Pancreas (tissue), 10 donors: Measurements from ENCODE around the gene KCNJ9. TPM values are rescaled to one million over a fixed set of nuclear protein-coding genes. Genes with fewer than 3 reads are reported as not detected.
"Not testable (repeated sequence)": the region's sequence is repeated elsewhere in the genome, so short reads cannot be mapped to it uniquely, and the experiment has no call there.

Experiments
- ATAC-seq, 4 donors: fragments of 200-7000 bp; cut with Tn5 transposase; one replicate each; pipeline versions ENCODE4 v1.8.0 to v1.9.1; 2020; ENCODE audit warnings: mild to moderate bottlenecking in 4 of 4, moderate library complexity in 4 of 4
- DNase-seq, 6 donors: peaks; one replicate each; pipeline ENCODE4 v3.0.0-alpha.2; 2020
- FAIRE-seq: peaks from 2 replicates; lab custom pipeline; 2012; peaks lifted over from hg19 to GRCh38; lab: Jason Lieb, UNC
- H3K27ac ChIP-seq, 4 donors: fragments of 200-600 bp; sonication (generic); 1 replicate in 3 of 4; 2 replicates in 1 of 4; pipeline versions ENCODE4 v1.5.0 to v1.8.0; 2020
- H3K27me3 ChIP-seq, 4 donors: fragments of 200-600 bp; one replicate each; pipeline ENCODE4 v1.8.0; 2021
- H3K36me3 ChIP-seq, 3 donors: fragments of 200-600 bp; sonication (generic) in 1 of 3; one replicate each; pipeline versions ENCODE4 v1.5.0 to v1.8.0; 2020 to 2021
- H3K4me1 ChIP-seq, 3 donors: fragments of 200-600 bp; one replicate each; pipeline ENCODE4 v1.8.0; 2021
- H3K4me3 ChIP-seq, 4 donors: fragments of 200-600 bp; sonication (generic) in 2 of 4; one replicate each; pipeline versions ENCODE4 v1.5.0 to v1.8.0; 2020 to 2021
- H3K9me3 ChIP-seq, 4 donors: fragments of 200-600 bp; one replicate each; pipeline ENCODE4 v1.8.0; 2021
- WGBS, 2 donors: extraction: QIAGEN DNeasy Blood & Tissue Kit; methylation state at CpG; one replicate each; pipeline ENCODE4 v1.1.7; 2013; 5-methylcytosine and 5-hydroxymethylcytosine counted together
- intact Hi-C, 3 donors: fragments of 100-400 bp; cut with DNase I; formaldehyde crosslinking; loops; one replicate each; pipeline versions ENCODE4 v1.11.1 to v1.14.2; 2022
- polyA plus RNA-seq, 2 donors: library from polyadenylated mRNA; stranded (reverse); fragments of 200-250 nt; gene quantifications; one replicate each; pipeline ENCODE4 v1.2.3, GENCODE V29; 2013
- total RNA-seq, 6 donors: library from RNA; stranded (reverse); fragmentation: NEBNext Ultra II Directional in 4 of 6; extraction: Animal tissue kit (Norgen Biotek cat#: 25700) in 4 of 6; gene quantifications; one replicate each; pipeline versions ENCODE4 v1.2.1 to v1.2.4, GENCODE V29; 2021 to 2023
- TF ChIP-seq, protein P1 (sequence below), 4 donors: fragments of 200-600 bp; sonication (generic) in 3 of 4; IDR thresholded peaks; one replicate each; pipeline versions ENCODE4 v1.5.0 to v1.8.0; 2021; ENCODE audit warnings: antibody characterized with exemption in 4 of 4
- donor health status: healthy with polysubstance abuse.
- donor health status: DM: no; HTN: no; CAD: no; lungs with moderate emphysema.
- donor health status: DM: no; HTN: no; CAD: no.
- donor health status: control.
- donor health status: control.
- donor health status: Bipolar disorder and iron deficiency.
- donor health status: DM: yes; HTN: yes; CAD: no.
- donor health status: DM: no; HTN: no; CAD: no.
- donor health status: DM: no; HTN: no; CAD: no.
- donor health status: DM: yes; HTN: yes; CAD: no.

Gene KCNJ9
- total and polyA plus RNA-seq, 8 donors = 0.02 to 0.04 TPM; not detected in 6

DNA sequence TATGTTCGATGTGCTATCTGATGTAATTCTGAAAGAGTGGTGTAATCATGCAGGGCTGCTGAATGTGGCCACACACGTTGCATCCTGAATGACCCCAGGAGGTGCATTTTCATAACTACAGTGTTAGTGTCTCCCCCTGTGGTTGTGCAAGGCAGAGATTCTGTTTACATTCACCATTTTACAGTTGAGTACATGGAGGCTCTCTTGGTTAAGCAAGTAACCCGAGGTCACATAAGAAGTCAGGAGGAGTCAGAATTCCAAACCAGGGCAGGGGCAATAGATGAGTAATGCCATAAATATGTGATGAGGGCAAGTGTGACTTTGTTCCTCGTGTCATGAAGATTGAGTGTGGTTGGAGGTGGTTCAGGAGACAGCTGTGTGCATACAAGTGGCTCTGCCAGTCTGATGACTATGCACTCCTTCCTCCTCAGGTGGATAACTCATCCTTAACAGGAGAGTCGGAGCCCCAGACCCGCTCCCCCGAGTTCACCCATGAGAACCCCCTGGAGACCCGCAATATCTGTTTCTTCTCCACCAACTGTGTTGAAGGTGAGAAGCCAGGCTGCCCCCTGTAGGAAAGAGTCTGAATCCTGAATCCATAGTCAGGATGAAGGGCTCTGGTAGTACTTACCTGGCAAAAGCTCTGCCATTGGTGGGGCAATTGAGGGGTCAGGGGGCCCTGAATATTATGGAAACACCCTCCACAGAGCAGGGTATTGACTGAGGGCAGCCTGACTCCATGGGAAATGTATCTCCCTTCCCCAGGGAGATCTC is 43.6 kb downstream of the KCNJ9 start:
- Histone ChIP-seq H3K4me1 (no peaks in the 10 kb centered on the region), H3K4me3 (no peak overlapping the region), H3K36me3 (no peaks in the 10 kb centered on the region), H3K27ac (no peak overlapping the region), H3K27me3 (no peaks in the 10 kb centered on the region), H3K9me3 (no peaks in the 10 kb centered on the region)
- 58 to 64% methylated on average over 8 of the region's 8 CpGs for WGBS, 2 donors
- DNase-seq (peak in 1 of 6 donors; percentile 6), ATAC-seq (peak; percentile 60 to 88 (median 73)), FAIRE-seq (no peak)
- TF ChIP-seq, protein P1, sequence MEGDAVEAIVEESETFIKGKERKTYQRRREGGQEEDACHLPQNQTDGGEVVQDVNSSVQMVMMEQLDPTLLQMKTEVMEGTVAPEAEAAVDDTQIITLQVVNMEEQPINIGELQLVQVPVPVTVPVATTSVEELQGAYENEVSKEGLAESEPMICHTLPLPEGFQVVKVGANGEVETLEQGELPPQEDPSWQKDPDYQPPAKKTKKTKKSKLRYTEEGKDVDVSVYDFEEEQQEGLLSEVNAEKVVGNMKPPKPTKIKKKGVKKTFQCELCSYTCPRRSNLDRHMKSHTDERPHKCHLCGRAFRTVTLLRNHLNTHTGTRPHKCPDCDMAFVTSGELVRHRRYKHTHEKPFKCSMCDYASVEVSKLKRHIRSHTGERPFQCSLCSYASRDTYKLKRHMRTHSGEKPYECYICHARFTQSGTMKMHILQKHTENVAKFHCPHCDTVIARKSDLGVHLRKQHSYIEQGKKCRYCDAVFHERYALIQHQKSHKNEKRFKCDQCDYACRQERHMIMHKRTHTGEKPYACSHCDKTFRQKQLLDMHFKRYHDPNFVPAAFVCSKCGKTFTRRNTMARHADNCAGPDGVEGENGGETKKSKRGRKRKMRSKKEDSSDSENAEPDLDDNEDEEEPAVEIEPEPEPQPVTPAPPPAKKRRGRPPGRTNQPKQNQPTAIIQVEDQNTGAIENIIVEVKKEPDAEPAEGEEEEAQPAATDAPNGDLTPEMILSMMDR (IDR thresholded peaks at IDR 0.05) = no peak
- intact Hi-C loops = no loop called here

DNA sequence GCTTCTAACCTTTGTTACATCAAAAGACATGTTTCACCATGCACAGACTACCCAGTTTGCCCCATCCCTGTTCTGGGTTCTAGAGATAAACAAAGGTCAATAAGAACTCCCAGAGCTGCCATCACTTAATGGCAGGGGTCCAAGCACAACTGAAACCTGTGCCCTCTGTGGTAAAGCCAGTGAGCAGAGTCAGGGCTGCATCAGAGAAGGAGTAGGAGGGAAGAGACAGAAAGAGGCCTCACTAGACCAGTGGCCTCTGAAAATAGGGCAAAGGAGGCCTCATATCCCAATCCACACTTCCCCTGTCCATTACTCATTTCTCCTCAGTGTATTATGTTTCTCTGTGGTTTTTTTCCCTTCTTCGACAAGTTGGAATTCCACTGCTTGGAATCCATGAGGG is 44.4 kb downstream of the KCNJ9 start:
- Histone ChIP-seq H3K27ac (no peak overlapping the region), H3K36me3 (no peaks in the 10 kb centered on the region), H3K4me1 (no peaks in the 10 kb centered on the region), H3K9me3 (no peaks in the 10 kb centered on the region), H3K4me3 (no peak overlapping the region), H3K27me3 (no peaks in the 10 kb centered on the region)
- TF ChIP-seq, protein P1 (IDR thresholded peaks at IDR 0.05) = no peak
- no peak for DNase-seq
- intact Hi-C loops = no loop called here
- no peak for ATAC-seq
- no peak for FAIRE-seq
- 75 to 81% methylated on average over 1 of the region's 1 CpG for WGBS, 2 donors

DNA sequence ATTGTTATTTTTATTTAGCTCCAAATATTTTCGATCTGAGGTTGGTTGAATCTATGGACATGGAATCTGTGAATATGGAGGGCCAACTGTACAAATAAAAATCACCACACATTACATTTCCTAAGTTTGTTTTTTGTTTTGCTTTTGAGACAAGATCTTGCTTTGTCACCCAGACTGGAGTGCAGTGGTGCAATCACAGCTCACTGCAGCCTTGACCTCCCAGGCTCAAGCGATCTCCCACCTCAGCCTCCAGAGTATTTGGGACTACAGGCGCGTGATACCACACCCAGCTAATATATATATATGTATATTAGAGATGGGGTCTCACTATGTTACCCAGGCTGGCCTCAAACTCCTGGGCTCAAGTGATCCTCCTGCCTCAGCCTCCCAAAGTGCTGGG is 45.0 kb downstream of the KCNJ9 start:
- H3K27me3 ChIP-seq, DNase-seq, H3K4me1 ChIP-seq, intact Hi-C loops, H3K9me3 ChIP-seq, H3K4me3 ChIP-seq, H3K27ac ChIP-seq, H3K36me3 ChIP-seq, FAIRE-seq, ATAC-seq: not testable (repeated sequence)
- 71 to 76% methylated on average over 4 of the region's 4 CpGs for WGBS, 2 donors

DNA sequence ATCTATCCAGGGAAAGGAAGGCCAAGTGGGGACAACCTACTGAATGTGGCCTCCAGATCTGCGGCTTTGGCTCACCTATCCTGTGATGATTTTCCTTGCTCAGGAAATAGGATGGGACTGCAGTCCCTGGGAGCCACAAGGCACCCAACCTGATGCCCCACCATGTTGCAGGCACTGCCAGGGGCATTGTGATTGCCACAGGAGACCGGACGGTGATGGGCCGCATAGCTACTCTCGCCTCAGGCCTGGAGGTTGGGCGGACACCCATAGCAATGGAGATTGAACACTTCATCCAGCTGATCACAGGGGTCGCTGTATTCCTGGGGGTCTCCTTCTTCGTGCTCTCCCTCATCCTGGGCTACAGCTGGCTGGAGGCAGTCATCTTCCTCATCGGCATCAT is 46.0 kb downstream of the KCNJ9 start:
- ATAC-seq (no peak), DNase-seq (no peak), FAIRE-seq (no peak)
- intact Hi-C loops = no loop called here
- TF ChIP-seq, protein P1 (IDR thresholded peaks at IDR 0.05) = no peak
- Histone ChIP-seq H3K9me3 (no peaks in the 10 kb centered on the region), H3K27ac (no peak overlapping the region), H3K4me1 (no peaks in the 10 kb centered on the region), H3K27me3 (no peaks in the 10 kb centered on the region), H3K4me3 (no peak overlapping the region), H3K36me3 (no peaks in the 10 kb centered on the region)
- 90 to 92% methylated on average over 9 of the region's 9 CpGs for WGBS, 2 donors

DNA sequence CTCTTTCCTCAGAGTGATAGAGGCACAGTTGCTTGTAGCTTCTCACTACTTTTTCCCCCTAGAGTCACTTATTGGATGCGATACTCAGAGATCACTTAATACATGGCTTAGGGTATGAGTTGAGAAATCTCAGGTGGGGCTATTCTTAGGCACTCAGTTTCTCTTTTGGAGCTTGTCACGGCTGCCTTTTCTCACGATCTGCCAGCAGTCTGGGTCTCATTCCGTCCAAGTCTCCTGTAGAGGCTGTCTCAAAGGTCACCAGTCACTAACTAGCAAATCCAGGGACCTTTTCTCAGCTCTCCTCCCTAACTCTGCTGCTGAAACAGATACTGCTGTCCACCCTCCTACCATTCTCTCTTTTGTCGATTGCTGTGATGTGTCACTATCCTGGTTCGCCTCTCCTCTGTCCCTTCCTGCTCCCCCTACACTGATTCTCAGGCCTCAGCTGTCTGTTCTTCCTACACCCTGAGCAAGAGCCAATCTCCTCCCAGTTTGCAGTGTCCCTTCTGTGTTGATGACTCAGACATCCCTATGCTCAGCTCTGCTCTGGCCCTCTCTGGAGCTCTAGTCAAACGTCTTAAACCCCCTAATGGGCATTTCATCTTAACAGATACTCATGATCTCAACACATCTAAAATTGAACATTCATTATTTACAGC is 46.7 kb downstream of the KCNJ9 start:
- FAIRE-seq = no peak
- H3K4me3 ChIP-seq = no peak overlapping the region
- H3K9me3 ChIP-seq = no peaks in the 10 kb centered on the region
- no peaks in the 10 kb centered on the region for H3K4me1 ChIP-seq
- DNase-seq = no peak
- intact Hi-C loops = no loop called here
- no peaks in the 10 kb centered on the region for H3K36me3 ChIP-seq
- TF ChIP-seq, protein P1 (IDR thresholded peaks at IDR 0.05) = no peak
- peak in 3 of 4 donors; percentile 26 to 52 (median 30) for ATAC-seq
- WGBS, 2 donors = 45 to 53% methylated on average over 7 of the region's 7 CpGs
- H3K27ac ChIP-seq = no peak overlapping the region
- no peaks in the 10 kb centered on the region for H3K27me3 ChIP-seq
